Fibroblast of upper back skin (primary cell): ENCODE data around the gene CHMP2B.

Experiments
- DNase-seq: peaks from one replicate; pipeline ENCODE4 v3.0.0-alpha.2; 2013

The CHMP2B gene, protein sequence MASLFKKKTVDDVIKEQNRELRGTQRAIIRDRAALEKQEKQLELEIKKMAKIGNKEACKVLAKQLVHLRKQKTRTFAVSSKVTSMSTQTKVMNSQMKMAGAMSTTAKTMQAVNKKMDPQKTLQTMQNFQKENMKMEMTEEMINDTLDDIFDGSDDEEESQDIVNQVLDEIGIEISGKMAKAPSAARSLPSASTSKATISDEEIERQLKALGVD

DNA sequence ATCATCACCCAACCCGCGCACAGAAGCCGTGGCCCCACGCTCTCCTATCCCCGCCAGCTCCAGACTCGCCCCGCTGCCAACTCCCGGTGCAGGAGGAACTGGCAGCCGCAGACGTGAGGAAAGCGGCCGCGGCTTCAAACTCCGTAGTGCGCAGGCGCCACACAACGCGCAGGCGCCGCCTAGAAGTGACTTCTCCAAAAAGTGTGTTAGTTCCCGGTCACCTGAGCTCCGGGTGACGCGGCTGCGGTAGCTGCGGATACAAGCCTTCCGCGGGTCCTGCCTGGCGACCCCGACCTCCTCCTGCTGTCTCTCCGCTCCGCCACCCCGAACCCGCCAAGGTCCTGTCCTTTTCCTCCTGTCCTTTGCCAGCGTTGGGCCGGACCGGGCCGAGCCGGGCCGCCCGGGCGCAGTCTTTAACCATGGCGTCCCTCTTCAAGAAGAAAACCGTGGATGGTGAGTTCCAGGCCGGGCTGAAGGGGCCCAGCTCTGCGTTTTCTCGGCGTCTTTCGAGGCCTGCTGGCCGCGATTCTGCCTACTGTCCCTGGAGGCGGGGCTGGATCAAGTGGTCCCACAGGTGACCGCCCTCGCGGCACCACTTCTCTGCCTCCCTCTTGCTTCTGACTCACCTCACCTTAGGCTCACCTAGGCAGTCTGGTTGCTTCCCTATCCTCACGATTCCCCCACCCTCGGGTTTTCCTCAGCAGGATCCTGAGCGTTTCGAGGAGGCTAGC is at the start of gene CHMP2B:
Gene CHMP2B, plus strand, starts transcription at position 206 of the 731 bp plus-strand sequence. Its CDS starts 214 bp downstream, at position 420.
- DNase-seq, result peak; percentile 90

DNA sequence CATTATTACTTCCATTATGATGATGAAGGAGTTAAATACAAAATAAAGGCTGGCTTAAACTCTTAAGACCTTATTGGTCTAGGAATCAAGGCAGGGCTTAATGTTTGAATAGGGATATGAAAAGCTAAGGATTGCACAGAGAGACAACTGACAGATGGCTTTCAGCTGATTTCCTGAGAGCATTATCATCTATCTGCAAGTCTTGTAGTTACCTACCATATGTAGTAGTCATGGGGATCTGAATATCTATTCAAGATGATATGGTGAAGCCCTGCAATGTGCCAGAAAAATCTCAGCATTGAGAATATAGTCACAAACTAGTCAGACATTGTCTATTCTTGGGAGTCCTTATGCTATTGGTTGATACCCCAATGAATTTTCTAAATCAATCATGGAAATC is 47.5 kb upstream of the CHMP2B start:
- no peak for DNase-seq

DNA sequence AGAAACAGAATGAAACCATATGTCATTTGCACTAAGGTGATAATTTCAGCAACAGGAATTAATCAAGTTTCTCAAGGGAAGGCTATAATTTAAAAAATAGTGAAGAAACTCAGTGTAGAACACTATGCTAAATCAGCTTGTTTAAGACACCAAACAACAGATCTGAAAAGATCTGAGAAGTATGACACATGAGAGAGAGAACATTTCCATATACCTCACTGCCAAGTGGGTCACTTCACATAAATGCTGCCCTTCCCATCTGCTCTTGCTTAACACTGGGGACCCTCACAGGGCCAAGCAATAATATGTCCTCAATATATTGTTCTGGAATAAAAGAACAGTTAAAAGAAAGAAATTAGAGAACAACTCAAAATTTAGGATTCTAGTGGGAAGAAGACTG is 45.6 kb upstream of the CHMP2B start:
- DNase-seq, result no peak

DNA sequence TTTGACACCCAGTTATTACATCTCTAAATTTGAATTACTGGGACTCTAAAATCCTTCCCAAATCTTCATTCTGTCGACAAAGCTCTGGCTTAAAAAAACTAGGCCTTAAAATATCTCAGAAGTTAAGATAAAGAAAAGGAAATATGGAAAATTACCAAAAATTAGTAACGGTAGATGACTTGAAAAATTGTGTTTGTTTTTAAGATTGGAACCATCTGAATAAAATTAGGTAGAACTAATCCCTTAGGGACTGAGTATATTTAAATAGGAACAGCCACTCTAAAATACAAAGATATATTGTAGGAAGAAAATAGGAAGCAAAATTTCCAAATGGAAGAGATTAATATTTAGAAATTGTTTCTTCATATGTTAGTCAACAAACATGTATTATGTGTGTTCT is 45.1 kb upstream of the CHMP2B start:
- DNase-seq, result no peak

DNA sequence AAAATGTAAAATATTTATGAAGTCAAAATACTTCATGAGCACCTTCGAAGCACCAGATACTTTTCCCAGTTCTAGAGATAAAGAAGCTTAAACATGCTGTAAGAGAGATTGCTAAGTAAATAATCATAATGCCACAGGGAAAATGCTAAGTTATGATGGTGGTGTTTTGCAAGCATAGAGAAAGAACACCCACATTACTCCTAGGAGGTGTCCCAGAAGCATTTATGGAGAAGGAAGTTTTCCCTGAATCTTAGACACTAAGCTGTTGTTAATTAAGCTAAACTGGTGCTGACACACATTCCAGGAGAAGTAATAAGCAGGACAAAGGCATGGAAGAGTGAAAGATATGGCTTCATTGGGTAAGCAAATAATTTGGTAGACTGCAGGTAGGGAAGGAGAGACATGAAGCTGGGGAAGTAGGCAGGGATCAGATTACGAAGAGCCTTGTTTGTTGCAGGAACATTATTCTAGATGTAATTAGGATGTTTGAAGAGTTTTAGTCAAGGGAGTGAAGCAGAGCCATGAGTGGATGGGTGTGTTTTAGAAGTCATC is 40.4 kb upstream of the CHMP2B start:
- no peak for DNase-seq

DNA sequence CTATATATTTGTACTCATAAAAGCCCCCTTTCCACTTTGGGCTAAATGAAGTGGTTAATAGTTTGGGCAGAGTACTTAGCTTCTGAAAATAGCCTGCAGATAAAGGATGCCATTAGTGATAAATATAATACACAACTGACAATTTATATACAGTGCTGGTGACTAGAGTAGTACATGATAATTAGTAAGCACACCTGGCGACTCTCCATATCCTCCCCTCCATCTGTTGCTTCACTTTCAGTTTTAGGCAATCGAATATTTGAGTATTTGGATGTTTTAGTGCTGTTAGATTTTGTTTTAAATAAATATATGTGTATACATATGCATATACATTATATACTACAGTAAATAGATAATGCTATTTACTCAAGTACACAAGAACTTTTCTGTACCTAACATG is 35.9 kb upstream of the CHMP2B start:
- no peak for DNase-seq

DNA sequence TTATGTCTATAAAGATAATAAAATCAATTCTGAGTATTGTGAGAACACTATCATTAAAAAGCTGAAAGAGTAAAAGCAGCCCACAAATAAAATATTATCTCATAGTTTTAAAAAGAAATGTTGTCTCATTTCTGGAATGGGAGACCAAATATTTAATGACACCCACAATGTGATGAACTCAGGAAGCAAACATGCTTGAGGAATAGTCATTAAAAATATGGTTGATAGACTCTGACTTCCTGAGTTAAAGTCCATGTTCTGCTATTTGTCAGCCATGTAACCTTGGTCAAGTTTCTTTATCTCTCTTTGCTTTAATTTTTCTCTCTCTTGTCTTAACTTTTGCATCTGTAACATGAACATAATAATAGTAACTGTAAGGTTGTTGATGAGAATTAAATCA is 35.5 kb upstream of the CHMP2B start:
- no peak for DNase-seq

DNA sequence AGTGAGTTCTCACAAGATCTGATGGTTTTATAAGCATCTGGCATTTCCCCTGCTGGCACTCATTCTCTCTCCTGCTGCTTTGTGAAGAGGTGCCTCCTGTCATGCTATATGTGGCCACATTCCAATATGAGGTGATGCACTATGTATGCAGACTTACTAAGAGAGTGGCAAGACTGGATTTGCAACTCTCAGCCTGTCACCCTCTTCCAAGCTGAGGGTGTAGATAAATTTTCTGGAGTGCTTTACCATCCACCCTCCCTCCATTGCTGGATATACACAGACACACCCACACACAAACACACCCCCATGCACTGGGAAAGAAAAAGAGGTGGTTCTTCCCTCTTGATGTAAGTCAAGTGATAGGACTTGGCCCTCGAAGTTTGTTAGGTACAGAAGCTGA is 30.2 kb upstream of the CHMP2B start:
- no peak for DNase-seq

DNA sequence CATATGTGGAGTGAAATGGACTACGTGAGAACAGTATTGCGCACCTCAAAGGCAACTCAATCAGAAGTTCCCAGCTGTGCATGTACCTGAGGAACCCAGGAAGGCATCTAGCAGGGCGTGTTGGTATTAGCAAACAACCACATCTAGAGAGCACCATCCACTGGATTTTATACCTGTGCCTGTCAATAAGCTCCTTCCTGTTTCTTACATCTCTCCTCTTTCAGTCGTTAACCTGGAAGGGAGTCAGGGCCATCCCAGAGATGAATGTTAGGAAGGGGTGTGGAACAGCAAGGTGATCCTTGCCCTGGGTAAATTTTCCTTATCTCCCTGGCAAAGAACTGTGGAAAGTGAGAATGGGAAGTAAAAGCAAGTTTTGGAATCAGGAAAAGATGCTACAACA is 29.6 kb upstream of the CHMP2B start:
- DNase-seq, result no peak

DNA sequence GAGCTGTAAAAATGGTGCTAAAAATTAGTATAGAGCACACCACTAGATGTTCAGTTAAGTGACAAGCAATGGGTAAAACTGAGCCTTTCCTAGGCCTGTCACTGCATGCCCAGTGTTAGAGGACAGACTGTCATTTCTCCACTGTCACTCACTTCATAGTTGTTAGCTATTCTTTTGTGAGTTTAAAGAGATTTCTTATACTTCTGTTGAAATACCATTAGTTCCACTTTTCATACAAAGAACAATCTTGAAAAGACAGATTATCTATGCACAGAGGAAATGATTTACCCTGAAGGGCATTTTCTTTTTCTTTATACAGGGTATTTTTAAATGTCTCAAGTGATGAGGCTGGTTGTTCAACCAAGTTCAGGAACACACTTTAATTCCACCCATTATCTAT is 28.3 kb upstream of the CHMP2B start:
- DNase-seq, result no peak

DNA sequence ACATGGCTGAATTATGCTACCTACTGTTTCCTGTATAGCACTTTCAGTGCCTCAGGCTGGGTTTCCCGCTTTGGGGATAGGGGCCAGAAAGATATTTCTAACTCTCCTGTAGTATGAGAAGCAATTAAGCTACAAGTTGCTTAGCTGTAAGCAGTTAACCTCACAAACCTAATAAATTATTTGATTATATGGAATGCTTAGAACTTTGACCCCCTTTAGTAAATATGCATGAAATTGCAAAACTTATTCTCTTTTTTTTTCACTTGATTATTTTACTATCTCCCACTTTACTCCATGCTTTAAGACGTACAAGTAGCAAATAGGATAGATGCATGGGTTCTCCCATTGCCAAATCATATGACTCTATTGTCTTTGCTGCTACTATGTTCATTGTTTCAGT is 27.5 kb upstream of the CHMP2B start:
- no peak for DNase-seq

DNA sequence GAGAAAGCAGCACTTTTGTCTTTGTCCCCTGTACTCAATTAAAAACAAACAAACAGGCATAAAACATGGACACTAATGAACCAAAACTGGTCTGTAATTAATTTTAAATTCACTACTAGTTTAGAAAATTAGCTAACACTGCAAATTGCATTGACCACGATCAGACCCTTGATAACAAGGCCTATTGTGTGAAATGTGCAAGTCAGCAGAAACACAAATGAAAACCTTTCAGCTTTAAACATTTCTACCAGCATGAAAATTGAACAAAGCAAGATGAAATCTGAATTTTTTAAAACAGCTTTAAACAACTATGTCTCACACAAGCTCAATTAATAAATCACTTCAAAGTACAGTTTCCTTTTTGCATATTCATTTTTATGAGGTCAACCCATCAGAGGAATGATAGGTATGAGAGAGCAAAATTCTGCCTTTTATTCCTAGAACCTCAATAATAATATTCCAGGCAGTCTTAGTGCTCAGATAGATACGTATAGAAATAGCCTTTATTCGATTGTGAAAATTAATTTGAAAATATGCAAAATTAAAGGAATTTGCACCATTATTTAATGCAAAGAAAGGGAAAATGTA is 27.0 kb upstream of the CHMP2B start:
- no peak for DNase-seq

DNA sequence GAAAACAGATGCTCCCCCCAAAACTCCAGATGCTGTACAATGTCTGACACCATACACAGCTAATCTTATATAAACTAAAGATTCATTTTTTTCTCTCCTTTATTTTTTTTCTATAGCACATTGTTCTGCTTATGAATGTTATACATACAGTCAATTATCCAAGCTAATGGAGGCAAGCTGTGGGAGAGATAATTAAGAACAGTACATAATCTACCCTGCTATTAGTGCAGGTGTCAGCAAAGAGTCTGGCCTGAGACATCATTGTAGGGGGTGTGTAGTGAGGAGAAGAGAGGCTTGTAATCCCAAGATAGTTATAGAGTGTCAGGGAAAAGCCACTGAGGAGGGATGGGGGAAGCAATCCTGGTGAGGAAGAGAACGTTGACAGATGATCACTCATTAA is 25.4 kb upstream of the CHMP2B start:
- DNase-seq, result no peak

DNA sequence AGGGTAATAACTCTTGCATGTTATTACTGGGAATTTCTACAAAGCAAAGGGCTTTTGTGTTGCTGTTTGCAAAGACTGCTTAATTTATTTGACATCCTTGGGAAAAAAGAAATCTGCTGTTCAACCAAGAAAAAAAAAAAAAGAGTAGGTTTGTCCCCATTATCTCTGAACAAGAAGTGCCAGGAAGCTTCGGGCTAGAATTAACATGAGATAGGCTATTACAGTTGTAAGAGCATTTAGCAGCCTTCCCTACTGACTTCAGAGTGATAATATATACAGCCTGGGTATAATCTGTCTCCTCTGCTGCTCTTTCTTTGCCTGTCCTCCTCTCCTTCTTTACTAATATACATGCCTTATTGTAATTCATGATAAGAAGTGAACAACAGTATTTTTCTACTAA is 23.3 kb upstream of the CHMP2B start:
- DNase-seq, result no peak

DNA sequence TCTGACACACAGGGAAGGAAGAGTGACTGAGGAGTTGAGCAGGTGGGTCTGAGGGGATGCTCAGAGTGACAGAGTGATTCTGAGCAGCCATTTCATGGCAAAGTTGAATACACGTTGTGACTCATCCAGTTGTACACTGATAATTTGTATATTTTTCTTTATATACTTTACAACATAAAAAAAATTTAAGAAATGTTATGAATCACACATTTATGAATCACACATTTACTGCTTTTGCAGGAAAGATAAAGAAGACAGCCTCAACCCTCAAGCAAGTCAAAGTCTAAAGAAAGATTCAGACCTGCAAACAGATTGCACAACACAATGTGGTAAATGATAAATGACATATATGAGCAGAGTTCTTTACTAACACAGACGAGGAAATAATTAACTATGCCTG is 21.0 kb upstream of the CHMP2B start:
- DNase-seq, result peak; percentile 90

DNA sequence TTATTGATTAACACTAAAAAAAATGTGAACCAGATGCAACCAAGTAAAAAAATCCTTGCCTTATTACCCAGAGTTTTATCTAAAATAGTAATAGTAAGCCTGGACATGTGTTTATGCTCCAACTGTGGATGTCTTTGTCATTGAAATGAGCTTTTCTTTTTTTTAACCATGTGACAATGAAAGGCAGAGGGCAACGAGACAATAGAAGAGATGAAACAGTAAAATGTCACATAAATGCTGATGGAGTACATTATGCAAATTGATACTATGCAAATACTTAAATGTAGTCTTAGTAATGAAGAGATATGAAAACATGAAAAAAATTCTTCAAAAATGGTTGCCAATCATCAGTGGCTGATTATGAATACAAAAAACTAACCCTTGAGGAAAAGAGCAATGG is 20.5 kb upstream of the CHMP2B start:
- DNase-seq, result no peak

DNA sequence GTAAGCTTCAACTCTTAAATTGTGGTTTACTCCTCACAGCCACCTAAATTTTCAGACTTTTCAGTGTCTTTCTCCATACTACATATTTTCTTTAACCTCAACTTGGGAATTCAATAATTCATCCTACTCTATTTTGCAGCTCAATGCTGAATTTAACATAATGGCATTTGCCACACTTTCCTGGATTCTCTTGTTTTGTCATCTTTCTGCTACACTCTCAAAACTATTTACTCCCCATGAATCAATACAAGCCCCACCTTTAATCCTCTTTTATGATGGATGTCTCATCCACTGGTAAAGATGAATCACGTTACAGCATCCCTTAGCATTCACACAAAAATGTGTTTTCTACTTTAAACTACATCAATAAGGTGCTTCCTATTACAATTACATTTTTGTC is 19.6 kb upstream of the CHMP2B start:
- peak; percentile 55 for DNase-seq

DNA sequence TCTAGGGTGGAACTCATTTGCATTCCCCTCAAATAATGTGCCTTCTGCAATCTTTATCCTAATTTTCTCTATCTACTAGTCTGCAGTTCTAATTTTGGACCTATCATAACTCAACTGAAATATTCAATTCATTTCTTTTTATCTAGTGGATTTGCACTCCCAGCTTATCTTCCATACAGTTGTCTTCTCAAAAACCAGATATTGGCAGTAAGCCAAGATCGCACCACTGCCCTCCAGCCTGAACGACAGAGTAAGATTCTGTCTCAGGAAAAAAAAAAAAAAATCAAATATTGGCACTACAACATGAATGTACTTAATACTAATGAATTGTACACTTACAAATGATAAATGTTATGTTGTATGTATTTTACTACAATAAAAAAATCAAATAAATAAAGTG is 18.0 kb upstream of the CHMP2B start:
- no peak for DNase-seq

DNA sequence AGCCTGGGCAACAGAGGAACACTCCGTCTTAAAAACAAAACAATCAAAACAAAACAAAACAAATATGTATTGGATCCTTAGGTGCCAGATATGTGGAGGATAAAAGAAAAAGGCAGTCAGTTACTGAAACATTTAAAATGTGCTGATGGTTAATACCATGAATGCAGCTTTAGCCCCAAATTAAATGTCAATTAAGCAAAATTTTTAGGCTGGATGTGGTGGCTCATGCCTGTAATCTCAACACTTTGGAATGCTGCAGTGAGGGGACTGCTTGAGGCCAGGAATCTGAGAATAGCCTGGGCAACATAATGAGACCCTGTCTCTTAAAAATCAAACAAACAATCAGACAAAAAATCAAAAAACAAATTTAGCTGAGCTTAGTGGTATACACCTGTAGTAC is 8.5 kb upstream of the CHMP2B start:
- DNase-seq, result peak; percentile 5

DNA sequence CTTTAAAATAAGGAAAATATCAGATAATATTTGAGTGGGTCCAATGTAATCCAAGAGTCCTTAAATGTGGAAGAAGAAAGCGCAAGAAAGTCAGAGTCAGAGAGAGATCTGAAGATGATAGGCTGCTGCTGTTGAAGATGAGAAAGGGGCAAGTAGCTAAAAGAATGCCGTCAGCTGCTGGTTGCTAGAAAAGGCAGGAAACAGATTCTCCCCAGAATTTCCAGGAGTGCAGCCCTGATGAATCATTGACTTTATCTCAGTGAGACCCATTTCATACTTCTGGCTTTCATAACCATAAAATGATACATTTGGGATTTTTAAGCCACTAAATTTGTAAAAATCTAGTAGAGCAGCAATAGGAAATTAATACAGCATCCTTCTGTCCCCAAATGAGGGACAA is 7.5 kb upstream of the CHMP2B start:
- DNase-seq, result peak; percentile 17

DNA sequence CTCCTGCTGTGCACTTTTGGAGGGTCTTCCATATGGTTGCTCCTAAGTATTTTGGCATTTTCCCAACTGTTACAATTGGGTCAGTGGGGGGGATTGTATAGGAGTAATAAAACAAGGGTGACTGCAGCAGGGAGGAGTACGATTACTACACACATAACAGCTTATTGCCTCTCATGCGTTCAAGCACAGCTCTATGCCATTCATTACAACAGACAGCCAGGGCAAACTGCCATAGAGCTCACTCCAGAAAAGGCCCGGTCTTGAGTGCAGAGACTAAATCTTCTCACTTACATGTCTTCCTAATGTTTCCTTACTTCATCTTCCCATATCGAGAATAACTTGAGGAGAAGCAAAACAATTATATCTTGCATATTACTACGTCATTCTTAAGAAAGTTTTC is 1.4 kb upstream of the CHMP2B start:
- DNase-seq, result no peak

DNA sequence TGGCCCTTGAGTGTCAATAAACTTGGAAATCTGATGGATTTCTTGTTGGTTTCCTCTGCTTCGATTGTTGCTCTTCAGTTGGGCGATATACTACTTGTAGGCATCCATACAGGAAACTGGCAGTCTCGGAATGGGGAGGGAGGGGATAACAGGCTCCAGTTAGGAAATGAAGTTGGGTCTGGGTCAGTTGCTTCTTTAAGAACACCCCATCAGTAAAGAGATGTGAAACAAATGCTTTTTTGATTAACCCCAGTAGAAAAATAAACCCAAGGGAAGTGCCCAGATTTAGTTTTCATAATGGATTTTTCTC is 681 bp downstream of the CHMP2B start:
- no peak for DNase-seq

DNA sequence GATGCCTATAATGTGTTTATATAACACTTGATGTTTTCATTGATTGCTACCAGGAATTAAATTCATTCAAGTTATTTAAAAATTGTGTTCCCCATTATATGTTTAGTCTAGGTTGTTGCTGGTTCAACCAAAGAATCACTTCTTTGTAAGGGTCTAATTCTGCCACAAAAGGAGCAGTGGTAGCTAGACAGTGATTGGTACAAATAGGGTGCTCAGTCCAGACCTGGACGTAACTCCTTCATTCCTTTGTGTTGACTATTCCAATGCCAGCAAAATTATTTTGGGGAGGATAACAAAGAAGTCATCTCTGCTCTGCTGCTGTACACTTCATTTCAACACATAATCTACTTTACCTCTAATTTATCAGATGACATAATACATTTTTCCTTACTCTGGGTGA is 1.2 kb downstream of the CHMP2B start:
- DNase-seq, result peak; percentile 37

DNA sequence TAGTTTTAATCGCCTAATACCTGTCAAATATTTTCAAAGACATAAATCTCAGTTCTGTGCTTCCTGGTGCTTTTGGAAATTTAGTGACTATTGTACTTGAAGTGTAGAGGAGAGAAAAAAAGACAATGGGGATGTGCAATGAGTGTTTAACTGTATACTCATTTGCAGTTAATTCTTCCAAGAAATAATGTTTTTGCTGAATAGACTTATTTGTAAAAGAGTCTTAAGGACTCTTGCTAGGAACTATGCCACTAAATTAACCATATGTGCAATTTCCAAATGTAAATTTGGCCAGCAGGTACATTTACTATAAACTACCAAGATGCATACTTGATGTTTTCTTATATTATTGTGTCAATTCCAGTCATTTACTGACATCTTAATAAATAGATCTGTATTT is 2.0 kb downstream of the CHMP2B start:
- no peak for DNase-seq

DNA sequence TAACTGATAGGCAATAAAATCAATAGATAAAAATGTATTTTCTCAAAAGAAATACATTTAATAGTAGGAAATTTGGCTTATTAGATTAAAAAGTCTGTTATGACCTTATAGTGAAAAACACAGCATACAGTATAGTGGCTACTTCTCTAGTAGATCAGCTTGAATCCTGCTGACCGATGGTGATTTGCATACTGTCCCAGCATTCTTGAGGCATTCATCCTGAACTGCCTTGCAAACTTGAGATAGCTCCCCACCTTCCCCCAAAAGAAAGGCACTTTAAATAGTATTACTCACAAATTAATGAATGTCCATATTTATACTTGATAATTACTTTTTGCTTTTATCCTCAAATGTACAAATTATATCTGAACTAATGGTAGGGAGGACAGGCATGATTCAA is 6.7 kb downstream of the CHMP2B start:
- no peak for DNase-seq
